ENCODE measurements around the gene SPAG7. TPM values are rescaled to one million over a fixed set of nuclear protein-coding genes. Genes with fewer than 3 reads are reported as not detected.
A peak's percentile ranks its signal among the peaks of the same experiment; 100 is the strongest.

Gene SPAG7
- total and polyA plus RNA-seq, 10 donors: 34.8 to 89.1 (median 55.5) TPM

- H3K4me1 ChIP-seq: peaks cover 0 to 16% (median 3%) of the 10 kb centered on the region in 6 donors
- no peaks in the 10 kb centered on the region for H3K27me3 ChIP-seq (replicated peaks in 1 of 7)
- no peaks in the 10 kb centered on the region for H3K9me3 ChIP-seq
- DNase-seq: no peak
- TF ChIP-seq CTCF (IDR thresholded peaks at IDR 0.05 in 8 of 11, conservative IDR thresholded peaks at IDR 0.05 in 3 of 11) (no peak), POLR2AphosphoS5 (IDR thresholded peaks at IDR 0.05) (no peak), POLR2A (IDR thresholded peaks at IDR 0.05) (no peak)
- peaks cover 6 to 69% (median 25%) of the 10 kb centered on the region in 6 donors for H3K36me3 ChIP-seq
- H3K4me3 ChIP-seq: no peak overlapping the region
- intact Hi-C loops (cut with DNase I; ENCODE audit: low total_unique reads): no loop called here
- WGBS, 5 donors: 80 to 88% (median 85%) methylated on average over 9 of the region's 9 CpGs
- H3K27ac ChIP-seq: no peak overlapping the region
Observed at GRCh38 chr17:4960279-4960922, 7.2 kb downstream of the SPAG7 start.

GRCh38 chr17:4959261-4959965 lies 8.2 kb downstream of the SPAG7 start:
- Histone ChIP-seq H3K4me3 (no peak overlapping the region), H3K4me1 (peaks cover 0 to 6% (median 0%) of the 10 kb centered on the region in 6 donors), H3K27me3 (replicated peaks in 1 of 7) (no peaks in the 10 kb centered on the region), H3K36me3 (peaks cover 6 to 59% (median 24%) of the 10 kb centered on the region in 6 donors), H3K9me3 (no peaks in the 10 kb centered on the region), H3K27ac (no peak overlapping the region)
- TF ChIP-seq CTCF (IDR thresholded peaks at IDR 0.05 in 8 of 11, conservative IDR thresholded peaks at IDR 0.05 in 3 of 11) (no peak), POLR2AphosphoS5 (IDR thresholded peaks at IDR 0.05) (peak in 1 of 3 donors; percentile 23)
- no peak for DNase-seq
- intact Hi-C loops (cut with DNase I; ENCODE audit: low total_unique reads): no loop called here
- WGBS, 5 donors: 89 to 95% (median 92%) methylated on average over 17 to 18 of the region's 18 CpGs

- Histone ChIP-seq H3K36me3 (peaks cover 6 to 57% (median 24%) of the 10 kb centered on the region in 6 donors), H3K9me3 (no peaks in the 10 kb centered on the region), H3K27me3 (replicated peaks in 1 of 7) (no peaks in the 10 kb centered on the region), H3K27ac (no peak overlapping the region), H3K4me1 (peaks cover 0 to 4% (median 0%) of the 10 kb centered on the region in 6 donors), H3K4me3 (no peak overlapping the region)
- TF ChIP-seq CTCF (IDR thresholded peaks at IDR 0.05 in 8 of 11, conservative IDR thresholded peaks at IDR 0.05 in 3 of 11) (no peak), POLR2AphosphoS5 (IDR thresholded peaks at IDR 0.05) (no peak), POLR2A (IDR thresholded peaks at IDR 0.05) (no peak)
- DNase-seq: no peak
- intact Hi-C loops (cut with DNase I; ENCODE audit: low total_unique reads): no loop called here
- WGBS, 5 donors: 76 to 90% (median 81%) methylated on average over 3 of the region's 3 CpGs
Observed at GRCh38 chr17:4958102-4958501, 9.5 kb downstream of the SPAG7 start.

GRCh38 chr17:4956493-4957061 lies 11.0 kb downstream of the SPAG7 start:
- no peaks in the 10 kb centered on the region for H3K27me3 ChIP-seq (replicated peaks in 1 of 7)
- TF ChIP-seq POLR2A (IDR thresholded peaks at IDR 0.05): no peak
- TF ChIP-seq CTCF (IDR thresholded peaks at IDR 0.05 in 8 of 11, conservative IDR thresholded peaks at IDR 0.05 in 3 of 11): peak in 6 of 11 experiments; percentile 27 to 35 (median 32)
- no peaks in the 10 kb centered on the region for H3K9me3 ChIP-seq
- 70 to 89% (median 81%) methylated on average over 10 of the region's 10 CpGs for WGBS, 5 donors
- peaks cover 6 to 49% (median 24%) of the 10 kb centered on the region in 6 donors for H3K36me3 ChIP-seq
- peaks cover 0 to 4% (median 1%) of the 10 kb centered on the region in 6 donors for H3K4me1 ChIP-seq
- DNase-seq: no peak
- no peak overlapping the region for H3K27ac ChIP-seq
- no peak overlapping the region for H3K4me3 ChIP-seq
- intact Hi-C loops (cut with DNase I; ENCODE audit: low total_unique reads): no loop called here

All from spleen (tissue), 11 donors.